DOHH2 (cell line): ENCODE data around the gene NIPAL3.

Source experiments
- EZH2phosphoT487 ChIP-seq: fragments of 200-600 bp; sonication (generic); IDR thresholded peaks from 2 replicates; pipeline ENCODE4 v1.6.1; 2017; ENCODE audit warnings: borderline replicate concordance, mild to moderate bottlenecking, antibody characterized with exemption, low read length, moderate library complexity, mixed read lengths
- TF ChIP-seq, protein P1 (sequence below): fragments of 200-600 bp; sonication (generic); IDR thresholded peaks from one replicate; pipeline ENCODE4 v1.5.1; 2014; ENCODE audit warnings: antibody characterized with exemption, mild to moderate bottlenecking, low read depth, low read length; ENCODE audit not compliant: poor library complexity, severe bottlenecking

GRCh38 chr1:24481101-24481500 is 65.5 kb downstream of the NIPAL3 start:
- TF ChIP-seq, protein P1, sequence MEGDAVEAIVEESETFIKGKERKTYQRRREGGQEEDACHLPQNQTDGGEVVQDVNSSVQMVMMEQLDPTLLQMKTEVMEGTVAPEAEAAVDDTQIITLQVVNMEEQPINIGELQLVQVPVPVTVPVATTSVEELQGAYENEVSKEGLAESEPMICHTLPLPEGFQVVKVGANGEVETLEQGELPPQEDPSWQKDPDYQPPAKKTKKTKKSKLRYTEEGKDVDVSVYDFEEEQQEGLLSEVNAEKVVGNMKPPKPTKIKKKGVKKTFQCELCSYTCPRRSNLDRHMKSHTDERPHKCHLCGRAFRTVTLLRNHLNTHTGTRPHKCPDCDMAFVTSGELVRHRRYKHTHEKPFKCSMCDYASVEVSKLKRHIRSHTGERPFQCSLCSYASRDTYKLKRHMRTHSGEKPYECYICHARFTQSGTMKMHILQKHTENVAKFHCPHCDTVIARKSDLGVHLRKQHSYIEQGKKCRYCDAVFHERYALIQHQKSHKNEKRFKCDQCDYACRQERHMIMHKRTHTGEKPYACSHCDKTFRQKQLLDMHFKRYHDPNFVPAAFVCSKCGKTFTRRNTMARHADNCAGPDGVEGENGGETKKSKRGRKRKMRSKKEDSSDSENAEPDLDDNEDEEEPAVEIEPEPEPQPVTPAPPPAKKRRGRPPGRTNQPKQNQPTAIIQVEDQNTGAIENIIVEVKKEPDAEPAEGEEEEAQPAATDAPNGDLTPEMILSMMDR, result no peak
- TF ChIP-seq EZH2phosphoT487, result no peak
